Measurements from ENCODE around the gene RGSL1. TPM values are rescaled to one million over a fixed set of nuclear protein-coding genes. Genes with fewer than 3 reads are reported as not detected.

The RGSL1 gene
- total RNA-seq, 1 donor from 2014 or later: not detected

GRCh38 chr1:182460550-182460951, 10.6 kb downstream of the RGSL1 start:
- Mint-ChIP-seq H3K27ac (no peak overlapping the region), H3K36me3 (no peaks in the 10 kb centered on the region), H3K9me3 (peaks cover 29% of the 10 kb centered on the region), H3K27me3 (ENCODE audit: low read depth) (peaks cover 2% of the 10 kb centered on the region), H3K4me1 (no peaks in the 10 kb centered on the region), H3K4me3 (no peak overlapping the region)
- no peak for DNase-seq (ENCODE audit: low spot score in 2 of 2, unreplicated experiment in 2 of 2)
- TF ChIP-seq CTCF (IDR thresholded peaks at IDR 0.05; ENCODE audit: unreplicated experiment): no peak

GRCh38 chr1:182473556-182473955, 23.6 kb downstream of the RGSL1 start:
- no peaks in the 10 kb centered on the region for H3K36me3 Mint-ChIP-seq
- TF ChIP-seq CTCF (IDR thresholded peaks at IDR 0.05; ENCODE audit: unreplicated experiment): no peak
- H3K9me3 Mint-ChIP-seq: peaks cover 15% of the 10 kb centered on the region
- no peak for DNase-seq (ENCODE audit: low spot score in 2 of 2, unreplicated experiment in 2 of 2)
- H3K4me1 Mint-ChIP-seq: no peaks in the 10 kb centered on the region
- H3K27me3 Mint-ChIP-seq (ENCODE audit: low read depth): peaks cover 22% of the 10 kb centered on the region
- no peak overlapping the region for H3K4me3 Mint-ChIP-seq
- no peak overlapping the region for H3K27ac Mint-ChIP-seq

- H3K36me3 Mint-ChIP-seq: no peaks in the 10 kb centered on the region
- no peak for TF ChIP-seq CTCF (IDR thresholded peaks at IDR 0.05; ENCODE audit: unreplicated experiment)
Observed at GRCh38 chr1:182476625-182477024, 26.7 kb downstream of the RGSL1 start.

GRCh38 chr1:182478238-182478637, 28.3 kb downstream of the RGSL1 start:
- Mint-ChIP-seq H3K4me1 (no peaks in the 10 kb centered on the region), H3K27ac (no peak overlapping the region), H3K4me3 (no peak overlapping the region), H3K27me3 (ENCODE audit: low read depth) (peaks cover 17% of the 10 kb centered on the region), H3K9me3 (peaks cover 19% of the 10 kb centered on the region), H3K36me3 (no peaks in the 10 kb centered on the region)
- DNase-seq (ENCODE audit: low spot score in 2 of 2, unreplicated experiment in 2 of 2): no peak
- no peak for TF ChIP-seq CTCF (IDR thresholded peaks at IDR 0.05; ENCODE audit: unreplicated experiment)

More at GRCh38 chr1:182476625-182477024, 26.7 kb downstream of the RGSL1 start:
- no peak overlapping the region for H3K27ac Mint-ChIP-seq
- DNase-seq (ENCODE audit: low spot score in 2 of 2, unreplicated experiment in 2 of 2): no peak
- H3K4me3 Mint-ChIP-seq: no peak overlapping the region
- H3K27me3 Mint-ChIP-seq (ENCODE audit: low read depth): peaks cover 22% of the 10 kb centered on the region
- no peaks in the 10 kb centered on the region for H3K4me1 Mint-ChIP-seq
- H3K9me3 Mint-ChIP-seq: peaks cover 19% of the 10 kb centered on the region

GRCh38 chr1:182484067-182484466, 34.1 kb downstream of the RGSL1 start:
- no peak overlapping the region for H3K4me3 Mint-ChIP-seq
- no peaks in the 10 kb centered on the region for H3K36me3 Mint-ChIP-seq
- no peak overlapping the region for H3K27ac Mint-ChIP-seq
- no peak for TF ChIP-seq CTCF (IDR thresholded peaks at IDR 0.05; ENCODE audit: unreplicated experiment)
- H3K4me1 Mint-ChIP-seq: no peaks in the 10 kb centered on the region
- no peak for DNase-seq (ENCODE audit: low spot score in 2 of 2, unreplicated experiment in 2 of 2)
- H3K9me3 Mint-ChIP-seq: peaks cover 9% of the 10 kb centered on the region
- peaks cover 11% of the 10 kb centered on the region for H3K27me3 Mint-ChIP-seq (ENCODE audit: low read depth)

Measured in mesothelial cell of epicardium (in vitro differentiated cells).